Activated CD8-positive, alpha-beta memory T cell treated with anti-CD3 and anti-CD28 coated beads, Interleukin-2, amount 50 U/mL, for 1 hour (primary cell): Measurements from ENCODE around the gene FCGR2B.
"Not testable (repeated sequence)": the region's sequence is repeated elsewhere in the genome, so short reads cannot be mapped to it uniquely, and the experiment has no call there.

ENCODE experiments used
- DNase-seq: peaks from one replicate; pipeline ENCODE4 v3.0.0-alpha.2; 2020; ENCODE audit errors: extremely low read depth

The FCGR2B gene

GRCh38 chr1:161647507-161648360 lies 15.2 kb upstream of the FCGR2B start:
- DNase-seq, result not testable (repeated sequence)

- DNase-seq, result not testable (repeated sequence)
Measured at GRCh38 chr1:161653541-161653940, 9.4 kb upstream of the FCGR2B start.

GRCh38 chr1:161653971-161654370 lies 9.0 kb upstream of the FCGR2B start:
- DNase-seq, result not testable (repeated sequence)

- DNase-seq, result not testable (repeated sequence)
Measured at GRCh38 chr1:161658524-161658923, 4.4 kb upstream of the FCGR2B start.

- not testable (repeated sequence) for DNase-seq
Measured at GRCh38 chr1:161661660-161662311, 1.2 kb upstream of the FCGR2B start.

- DNase-seq, result not testable (repeated sequence)
Measured at GRCh38 chr1:161663569-161663968, 626 bp downstream of the FCGR2B start.

- DNase-seq, result not testable (repeated sequence)
Measured at GRCh38 chr1:161664689-161665088, 1.7 kb downstream of the FCGR2B start.

- not testable (repeated sequence) for DNase-seq
Measured at GRCh38 chr1:161671045-161672020, 8.4 kb downstream of the FCGR2B start.

- not testable (repeated sequence) for DNase-seq
Measured at GRCh38 chr1:161673437-161673836, 10.5 kb downstream of the FCGR2B start.

GRCh38 chr1:161674447-161674846 lies 11.5 kb downstream of the FCGR2B start:
- not testable (repeated sequence) for DNase-seq

GRCh38 chr1:161674908-161675307 lies 12.0 kb downstream of the FCGR2B start:
- DNase-seq, result not testable (repeated sequence)

GRCh38 chr1:161676441-161676840 lies 13.5 kb downstream of the FCGR2B start:
- DNase-seq, result no peak

- no peak for DNase-seq
Measured at GRCh38 chr1:161676958-161677689, 14.2 kb downstream of the FCGR2B start.

- no peak for DNase-seq
Measured at GRCh38 chr1:161678500-161678899, 15.6 kb downstream of the FCGR2B start.

- DNase-seq, result no peak
Measured at GRCh38 chr1:161681879-161682278, 18.9 kb downstream of the FCGR2B start.

- no peak for DNase-seq
Measured at GRCh38 chr1:161688946-161689345, 26.0 kb downstream of the FCGR2B start.

GRCh38 chr1:161691846-161692245 lies 28.9 kb downstream of the FCGR2B start:
- DNase-seq, result no peak

- not testable (repeated sequence) for DNase-seq
Measured at GRCh38 chr1:161693020-161693712, 30.2 kb downstream of the FCGR2B start.

- DNase-seq, result not testable (repeated sequence)
Measured at GRCh38 chr1:161698302-161698701, 35.4 kb downstream of the FCGR2B start.

GRCh38 chr1:161702250-161702649 lies 39.3 kb downstream of the FCGR2B start:
- DNase-seq, result no peak
